ENCODE results near the gene MRPL53.

The MRPL53 gene

GRCh38 chr2:74472086-74472944 is at the start of gene MRPL53:
Gene MRPL53 (minus strand): TSS chr2:74472680. CDS start chr2:74472660, 20 bp downstream.
- H3K27me3 ChIP-seq (ENCODE audit: insufficient read depth, low read length), result no peaks in the 10 kb centered on the region
- peak within 1 kb of the TSS; percentile 67 for H3K27ac ChIP-seq (ENCODE audit: low read depth, low read length)
- H3K4me1 ChIP-seq (ENCODE audit: control insufficient read depth, insufficient read depth, low read length, unreplicated experiment), result peaks cover 9% of the 10 kb centered on the region
- H3K36me3 ChIP-seq (ENCODE audit: insufficient read depth, low read length), result peaks cover 6% of the 10 kb centered on the region; the same call in 1 of the 2 replicates
- peaks cover 7% of the 10 kb centered on the region for H3K79me2 ChIP-seq (ENCODE audit: control insufficient read depth, insufficient read depth, low read length, unreplicated experiment)
- peak within 1 kb of the TSS; percentile 96 for H2AFZ ChIP-seq (ENCODE audit: low read length, unreplicated experiment)
- H3K4me3 ChIP-seq (ENCODE audit: low read depth, low read length), result peak within 1 kb of the TSS; percentile 80

GRCh38 chr2:74516650-74517049 is 44.2 kb upstream of the MRPL53 start:
- H3K27me3 ChIP-seq (ENCODE audit: insufficient read depth, low read length), result peaks cover 85% of the 10 kb centered on the region
- H2AFZ ChIP-seq (ENCODE audit: low read length, unreplicated experiment), result no peak overlapping the region
- no peak overlapping the region for H3K27ac ChIP-seq (ENCODE audit: low read depth, low read length)

GRCh38 chr2:74515981-74516633 is 43.6 kb upstream of the MRPL53 start:
- Histone ChIP-seq H3K4me1 (ENCODE audit: control insufficient read depth, insufficient read depth, low read length, unreplicated experiment) (peaks cover 5% of the 10 kb centered on the region), H2AFZ (ENCODE audit: low read length, unreplicated experiment) (no peak overlapping the region), H3K27me3 (ENCODE audit: insufficient read depth, low read length) (peaks cover 87% of the 10 kb centered on the region), H3K36me3 (ENCODE audit: insufficient read depth, low read length) (no peaks in the 10 kb centered on the region), H3K27ac (ENCODE audit: low read depth, low read length) (no peak overlapping the region), H3K79me2 (ENCODE audit: control insufficient read depth, insufficient read depth, low read length, unreplicated experiment) (no peaks in the 10 kb centered on the region), H3K4me3 (ENCODE audit: low read depth, low read length) (peak overlapping the region; percentile 62; the same call in 1 of the 2 replicates)

More at GRCh38 chr2:74516650-74517049, 44.2 kb upstream of the MRPL53 start:
- Histone ChIP-seq H3K4me1 (ENCODE audit: control insufficient read depth, insufficient read depth, low read length, unreplicated experiment) (no peaks in the 10 kb centered on the region), H3K79me2 (ENCODE audit: control insufficient read depth, insufficient read depth, low read length, unreplicated experiment) (no peaks in the 10 kb centered on the region), H3K36me3 (ENCODE audit: insufficient read depth, low read length) (no peaks in the 10 kb centered on the region), H3K4me3 (ENCODE audit: low read depth, low read length) (peak overlapping the region; percentile 62; the same call in 1 of the 2 replicates)

GRCh38 chr2:74515271-74515980 is 42.9 kb upstream of the MRPL53 start:
- Histone ChIP-seq H3K79me2 (ENCODE audit: control insufficient read depth, insufficient read depth, low read length, unreplicated experiment) (no peaks in the 10 kb centered on the region), H3K27me3 (ENCODE audit: insufficient read depth, low read length) (peaks cover 87% of the 10 kb centered on the region), H2AFZ (ENCODE audit: low read length, unreplicated experiment) (no peak overlapping the region), H3K36me3 (ENCODE audit: insufficient read depth, low read length) (no peaks in the 10 kb centered on the region), H3K27ac (ENCODE audit: low read depth, low read length) (no peak overlapping the region), H3K4me1 (ENCODE audit: control insufficient read depth, insufficient read depth, low read length, unreplicated experiment) (peaks cover 6% of the 10 kb centered on the region), H3K4me3 (ENCODE audit: low read depth, low read length) (peak overlapping the region; percentile 62; the same call in 1 of the 2 replicates)

GRCh38 chr2:74514368-74515270 is 42.1 kb upstream of the MRPL53 start, which contains the start of gene TLX2:
Gene TLX2 (plus strand): TSS chr2:74514450. CDS start chr2:74514807, 357 bp downstream.
- Histone ChIP-seq H3K79me2 (ENCODE audit: control insufficient read depth, insufficient read depth, low read length, unreplicated experiment) (no peaks in the 10 kb centered on the region), H3K27ac (ENCODE audit: low read depth, low read length) (no peak within 1 kb of the TSS), H2AFZ (ENCODE audit: low read length, unreplicated experiment) (no peak within 1 kb of the TSS), H3K36me3 (ENCODE audit: insufficient read depth, low read length) (no peaks in the 10 kb centered on the region), H3K27me3 (ENCODE audit: insufficient read depth, low read length) (peaks cover 79% of the 10 kb centered on the region), H3K4me3 (ENCODE audit: low read depth, low read length) (peak within 1 kb of the TSS; percentile 59), H3K4me1 (ENCODE audit: control insufficient read depth, insufficient read depth, low read length, unreplicated experiment) (peaks cover 6% of the 10 kb centered on the region)

- H3K27me3 ChIP-seq (ENCODE audit: insufficient read depth, low read length), result peaks cover 71% of the 10 kb centered on the region
- H3K27ac ChIP-seq (ENCODE audit: low read depth, low read length), result no peak overlapping the region
- H3K36me3 ChIP-seq (ENCODE audit: insufficient read depth, low read length), result no peaks in the 10 kb centered on the region
- peak overlapping the region; percentile 59 for H3K4me3 ChIP-seq (ENCODE audit: low read depth, low read length)
- H3K4me1 ChIP-seq (ENCODE audit: control insufficient read depth, insufficient read depth, low read length, unreplicated experiment), result peaks cover 6% of the 10 kb centered on the region
- H2AFZ ChIP-seq (ENCODE audit: low read length, unreplicated experiment), result no peak overlapping the region
- no peaks in the 10 kb centered on the region for H3K79me2 ChIP-seq (ENCODE audit: control insufficient read depth, insufficient read depth, low read length, unreplicated experiment)
Observed at GRCh38 chr2:74513605-74514367, 41.3 kb upstream of the MRPL53 start.

GRCh38 chr2:74512744-74513604 is 40.5 kb upstream of the MRPL53 start:
- no peak overlapping the region for H3K4me3 ChIP-seq (ENCODE audit: low read depth, low read length)
- H3K79me2 ChIP-seq (ENCODE audit: control insufficient read depth, insufficient read depth, low read length, unreplicated experiment), result no peaks in the 10 kb centered on the region
- H3K27ac ChIP-seq (ENCODE audit: low read depth, low read length), result no peak overlapping the region
- no peak overlapping the region for H2AFZ ChIP-seq (ENCODE audit: low read length, unreplicated experiment)
- peaks cover 63% of the 10 kb centered on the region for H3K27me3 ChIP-seq (ENCODE audit: insufficient read depth, low read length)
- H3K36me3 ChIP-seq (ENCODE audit: insufficient read depth, low read length), result no peaks in the 10 kb centered on the region
- peaks cover 6% of the 10 kb centered on the region for H3K4me1 ChIP-seq (ENCODE audit: control insufficient read depth, insufficient read depth, low read length, unreplicated experiment)

GRCh38 chr2:74511104-74511989 is 38.9 kb upstream of the MRPL53 start:
- H3K79me2 ChIP-seq (ENCODE audit: control insufficient read depth, insufficient read depth, low read length, unreplicated experiment), result no peaks in the 10 kb centered on the region
- H3K27me3 ChIP-seq (ENCODE audit: insufficient read depth, low read length), result peaks cover 47% of the 10 kb centered on the region
- H3K4me1 ChIP-seq (ENCODE audit: control insufficient read depth, insufficient read depth, low read length, unreplicated experiment), result peaks cover 11% of the 10 kb centered on the region
- no peak overlapping the region for H3K4me3 ChIP-seq (ENCODE audit: low read depth, low read length)
- H2AFZ ChIP-seq (ENCODE audit: low read length, unreplicated experiment), result no peak overlapping the region
- no peak overlapping the region for H3K27ac ChIP-seq (ENCODE audit: low read depth, low read length)
- no peaks in the 10 kb centered on the region for H3K36me3 ChIP-seq (ENCODE audit: insufficient read depth, low read length)

All from ACC112 (cell line).